Osteocyte (in vitro differentiated cells): ENCODE results near the gene NFIC. TPM values are rescaled to one million over a fixed set of nuclear protein-coding genes. Genes with fewer than 3 reads are reported as not detected.
A peak's percentile ranks its signal among the peaks of the same experiment; 100 is the strongest.

ENCODE experiments used
- DNase-seq: peaks from one replicate; pipeline ENCODE4 v3.0.0; 2021; ENCODE audit warnings: mixed read lengths; ENCODE audit not compliant: unreplicated experiment; ENCODE audit errors: extremely low spot score
- H3K27ac Mint-ChIP-seq: one replicate; pipeline ENCODE4 v1.8.0; 2021; ENCODE audit warnings: mild to moderate bottlenecking, mixed read lengths; ENCODE audit not compliant: unreplicated experiment
- H3K27me3 Mint-ChIP-seq: one replicate; pipeline ENCODE4 v1.8.0; 2021; ENCODE audit warnings: mixed read lengths; ENCODE audit not compliant: unreplicated experiment
- H3K36me3 Mint-ChIP-seq: one replicate; pipeline ENCODE4 v1.8.0; 2021; ENCODE audit warnings: mixed read lengths; ENCODE audit not compliant: unreplicated experiment
- H3K4me1 Mint-ChIP-seq: one replicate; pipeline ENCODE4 v1.8.0; 2021; ENCODE audit warnings: mixed read lengths; ENCODE audit not compliant: unreplicated experiment
- H3K4me3 Mint-ChIP-seq: one replicate; pipeline ENCODE4 v1.8.0; 2021; ENCODE audit warnings: mild to moderate bottlenecking, moderate library complexity, mixed read lengths; ENCODE audit not compliant: unreplicated experiment
- H3K9me3 Mint-ChIP-seq: one replicate; pipeline ENCODE4 v1.8.0; 2021; ENCODE audit warnings: mixed read lengths; ENCODE audit not compliant: unreplicated experiment
- total RNA-seq: library from RNA; stranded (reverse); gene quantifications from 2 replicates; pipeline ENCODE4 v1.2.1, GENCODE V29; 2021
- TF ChIP-seq, protein P1 (sequence below): fragments of 200-600 bp; sonication (generic); IDR thresholded peaks from 2 replicates; pipeline ENCODE4 v1.5.0; 2021; ENCODE audit warnings: antibody characterized with exemption, mild to moderate bottlenecking, moderate library complexity

NFIC gene
- total RNA-seq, 1 donor from 2014 or later, result 63.8 TPM

DNA sequence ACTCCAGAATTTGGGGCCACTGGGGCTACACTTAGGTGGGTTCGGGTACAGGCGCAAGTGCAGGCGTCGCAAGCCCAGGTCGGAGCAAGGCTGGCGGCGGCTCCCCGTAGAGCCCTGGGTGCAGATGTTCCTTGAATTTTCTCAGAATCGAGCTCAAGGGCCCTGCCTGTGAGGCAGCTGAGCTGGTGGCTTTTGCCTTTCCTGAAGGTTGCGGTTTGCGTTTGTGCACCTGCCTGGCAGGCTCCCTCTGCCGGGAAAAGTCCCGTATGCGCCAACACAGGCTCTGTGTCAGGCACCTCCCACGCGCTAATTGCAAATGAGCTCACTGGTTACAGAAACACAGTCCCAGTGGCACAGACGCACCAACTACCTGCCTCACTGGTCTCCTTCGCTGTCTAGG is 128.2 kb downstream of the NFIC start:
- no peaks in the 10 kb centered on the region for H3K27me3 Mint-ChIP-seq
- H3K27ac Mint-ChIP-seq, result no peak overlapping the region
- TF ChIP-seq, protein P1, sequence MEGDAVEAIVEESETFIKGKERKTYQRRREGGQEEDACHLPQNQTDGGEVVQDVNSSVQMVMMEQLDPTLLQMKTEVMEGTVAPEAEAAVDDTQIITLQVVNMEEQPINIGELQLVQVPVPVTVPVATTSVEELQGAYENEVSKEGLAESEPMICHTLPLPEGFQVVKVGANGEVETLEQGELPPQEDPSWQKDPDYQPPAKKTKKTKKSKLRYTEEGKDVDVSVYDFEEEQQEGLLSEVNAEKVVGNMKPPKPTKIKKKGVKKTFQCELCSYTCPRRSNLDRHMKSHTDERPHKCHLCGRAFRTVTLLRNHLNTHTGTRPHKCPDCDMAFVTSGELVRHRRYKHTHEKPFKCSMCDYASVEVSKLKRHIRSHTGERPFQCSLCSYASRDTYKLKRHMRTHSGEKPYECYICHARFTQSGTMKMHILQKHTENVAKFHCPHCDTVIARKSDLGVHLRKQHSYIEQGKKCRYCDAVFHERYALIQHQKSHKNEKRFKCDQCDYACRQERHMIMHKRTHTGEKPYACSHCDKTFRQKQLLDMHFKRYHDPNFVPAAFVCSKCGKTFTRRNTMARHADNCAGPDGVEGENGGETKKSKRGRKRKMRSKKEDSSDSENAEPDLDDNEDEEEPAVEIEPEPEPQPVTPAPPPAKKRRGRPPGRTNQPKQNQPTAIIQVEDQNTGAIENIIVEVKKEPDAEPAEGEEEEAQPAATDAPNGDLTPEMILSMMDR, result no peak
- no peak for DNase-seq
- H3K9me3 Mint-ChIP-seq, result no peaks in the 10 kb centered on the region
- H3K4me1 Mint-ChIP-seq, result peaks cover 7% of the 10 kb centered on the region
- peaks cover 13% of the 10 kb centered on the region for H3K36me3 Mint-ChIP-seq
- no peak overlapping the region for H3K4me3 Mint-ChIP-seq

DNA sequence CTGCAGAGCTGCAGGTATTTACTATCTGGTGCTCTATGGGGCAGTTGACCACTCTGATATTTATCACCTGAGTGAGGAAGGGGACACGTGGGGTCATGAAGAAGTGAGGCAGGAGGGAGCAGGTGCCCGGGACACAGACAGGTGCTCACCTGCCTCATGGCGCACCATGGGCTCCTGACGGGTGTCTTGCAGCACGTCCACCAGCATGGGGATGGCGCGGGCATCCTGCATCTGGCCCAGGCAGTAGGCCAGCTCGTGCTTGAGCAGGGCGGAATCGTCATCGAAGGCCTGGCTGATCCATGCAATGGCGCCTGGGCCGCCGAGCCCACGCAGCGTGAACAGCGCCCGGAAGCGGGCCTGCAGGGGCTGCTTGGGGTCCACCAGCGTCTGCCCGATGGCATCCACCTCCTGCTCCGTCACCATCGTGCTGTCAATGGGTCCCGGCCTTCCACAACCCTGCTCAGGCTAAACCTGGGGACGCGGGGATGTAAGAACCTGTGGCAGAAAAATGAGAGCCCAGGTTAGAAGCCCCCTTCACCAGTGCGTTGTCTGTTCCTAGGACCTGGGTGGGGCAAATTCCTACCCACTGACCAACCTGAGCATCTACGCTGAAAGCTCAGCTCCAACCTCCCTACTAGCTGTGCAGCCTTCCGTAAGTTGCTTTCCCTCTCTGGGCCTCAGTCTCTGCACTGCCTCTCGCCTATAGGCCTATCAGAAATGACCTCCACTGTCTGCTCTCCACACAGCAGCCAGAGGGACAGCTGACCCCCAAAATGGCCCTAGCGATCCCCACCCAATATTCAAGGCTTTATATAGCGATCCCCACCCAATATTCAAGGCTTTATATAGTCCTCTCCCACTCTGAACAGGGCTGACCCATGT is 130.2 kb downstream of the NFIC start:
- Mint-ChIP-seq H3K36me3 (peaks cover 13% of the 10 kb centered on the region), H3K4me3 (no peak overlapping the region), H3K9me3 (no peaks in the 10 kb centered on the region), H3K4me1 (peaks cover 15% of the 10 kb centered on the region), H3K27ac (peak overlapping the region; percentile 34), H3K27me3 (no peaks in the 10 kb centered on the region)
- TF ChIP-seq, protein P1, result no peak
- no peak for DNase-seq

DNA sequence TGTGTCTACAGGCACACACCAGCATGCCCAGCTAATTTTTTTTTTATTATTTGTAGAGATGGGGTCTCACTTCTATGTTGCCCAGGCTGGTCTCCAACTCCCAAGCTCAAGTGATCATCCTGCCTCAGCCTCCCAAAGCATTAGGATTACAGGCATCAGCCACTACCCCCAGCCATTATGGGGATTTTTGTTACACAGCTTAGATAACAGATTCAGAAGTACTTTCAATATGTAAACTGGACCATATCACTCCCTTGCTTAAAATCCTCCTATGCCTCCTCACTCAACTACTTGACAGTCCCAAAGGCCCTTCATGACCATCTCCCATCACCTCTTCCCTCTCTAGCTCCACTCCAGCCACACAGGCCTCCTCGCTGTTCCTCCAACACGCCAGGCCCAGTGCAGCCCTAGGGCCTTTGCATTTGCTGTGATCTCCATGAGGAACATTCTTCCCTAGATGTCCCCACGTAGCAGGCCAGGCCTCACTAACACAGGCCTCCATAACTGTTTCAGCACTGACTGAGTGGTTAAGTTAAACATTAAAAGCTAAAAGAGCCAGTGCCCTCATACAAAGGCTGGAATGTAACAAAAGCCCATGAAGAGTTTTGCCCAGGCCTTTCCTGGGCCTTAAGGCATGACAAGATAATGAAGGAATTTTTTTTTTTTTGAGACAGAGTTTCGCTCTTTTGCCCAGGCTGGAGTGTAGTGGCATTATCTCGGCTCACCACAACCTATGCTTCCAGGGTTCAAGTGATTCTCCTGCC is 131.6 kb downstream of the NFIC start:
- DNase-seq, result no peak
- Mint-ChIP-seq H3K27ac (no peak overlapping the region), H3K9me3 (no peaks in the 10 kb centered on the region), H3K36me3 (peaks cover 10% of the 10 kb centered on the region), H3K4me1 (peaks cover 15% of the 10 kb centered on the region), H3K4me3 (peak overlapping the region; percentile 27), H3K27me3 (no peaks in the 10 kb centered on the region)
- TF ChIP-seq, protein P1, result no peak

DNA sequence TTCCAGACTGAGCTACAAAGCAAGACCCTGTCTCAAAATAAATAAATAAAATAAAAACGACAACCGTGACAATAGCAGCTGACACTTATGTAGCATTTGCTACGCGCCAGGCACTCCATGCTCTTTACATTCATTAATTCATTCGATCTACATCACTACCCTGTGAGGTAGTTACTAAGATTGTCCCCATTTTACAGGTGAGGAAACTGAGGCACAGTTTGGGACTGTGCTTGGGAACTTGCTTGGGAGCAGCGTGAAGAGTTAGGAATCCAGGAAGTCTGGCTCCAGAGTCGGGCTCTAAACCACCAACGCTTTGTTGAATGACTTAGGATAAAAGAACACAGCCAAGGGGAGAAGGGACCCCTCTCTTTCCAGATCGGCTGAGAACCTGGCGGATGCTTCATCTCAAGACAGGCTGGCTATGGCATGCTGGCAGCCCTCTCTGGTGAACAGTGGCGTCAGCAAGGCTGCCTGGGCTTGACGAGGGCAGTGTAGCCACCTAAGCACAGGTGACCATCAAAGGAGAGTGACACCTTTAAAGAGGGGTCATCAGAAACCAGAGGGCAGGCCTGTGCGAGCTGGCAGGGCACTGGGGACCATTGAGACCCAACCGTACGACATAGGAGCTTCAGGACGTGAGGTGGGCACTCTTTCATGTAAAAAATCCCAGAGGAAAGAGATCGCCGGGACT is 133.5 kb downstream of the NFIC start:
- H3K27me3 Mint-ChIP-seq, result no peaks in the 10 kb centered on the region
- DNase-seq, result no peak
- TF ChIP-seq, protein P1, result no peak
- peak overlapping the region; percentile 87 for H3K4me3 Mint-ChIP-seq
- peaks cover 8% of the 10 kb centered on the region for H3K36me3 Mint-ChIP-seq
- H3K4me1 Mint-ChIP-seq, result peaks cover 15% of the 10 kb centered on the region
- no peaks in the 10 kb centered on the region for H3K9me3 Mint-ChIP-seq
- peak overlapping the region; percentile 96 for H3K27ac Mint-ChIP-seq
